HG03196 (cell line): Measurements from ENCODE around the gene ZGLP1.
A peak's percentile ranks its signal among the peaks of the same experiment; 100 is the strongest.

Experiments used
- ATAC-seq: cut with Tn5 transposase; IDR thresholded peaks from one replicate; pipeline ENCODE4 v1.9.1; 2021; ENCODE audit not compliant: unreplicated experiment

The ZGLP1 gene

GRCh38 chr19:10295847-10296591 lies 13.6 kb downstream of the ZGLP1 start:
- ATAC-seq = no peak

- peak; percentile 40 for ATAC-seq
Measured at GRCh38 chr19:10295305-10295846, 14.2 kb downstream of the ZGLP1 start.

- no peak for ATAC-seq
Measured at GRCh38 chr19:10294368-10294697, 15.3 kb downstream of the ZGLP1 start.

GRCh38 chr19:10293637-10294367 lies 15.8 kb downstream of the ZGLP1 start:
- ATAC-seq = no peak

- ATAC-seq = no peak
Measured at GRCh38 chr19:10292789-10293636, 16.6 kb downstream of the ZGLP1 start.

- no peak for ATAC-seq
Measured at GRCh38 chr19:10292206-10292788, 17.3 kb downstream of the ZGLP1 start.

- ATAC-seq = no peak
Measured at GRCh38 chr19:10291554-10292205, 17.9 kb downstream of the ZGLP1 start.

GRCh38 chr19:10290876-10291553 lies 18.6 kb downstream of the ZGLP1 start:
- ATAC-seq = no peak

GRCh38 chr19:10290357-10290875 lies 19.2 kb downstream of the ZGLP1 start:
- ATAC-seq = no peak

- ATAC-seq = no peak
Measured at GRCh38 chr19:10289836-10290356, 19.7 kb downstream of the ZGLP1 start, which contains the start of gene ICAM5. TSS of gene ICAM5 (plus strand) at chr19:10289952. CDS start at chr19:10290044, 92 bp downstream.

- ATAC-seq = no peak
Measured at GRCh38 chr19:10289167-10289835, 20.3 kb downstream of the ZGLP1 start.

- no peak for ATAC-seq
Measured at GRCh38 chr19:10288662-10289166, 20.9 kb downstream of the ZGLP1 start.

- ATAC-seq = no peak
Measured at GRCh38 chr19:10286803-10287737, 22.5 kb downstream of the ZGLP1 start, which contains the start of gene ICAM4. TSS of gene ICAM4 (plus strand) at chr19:10286955. CDS start at chr19:10287013, 58 bp downstream.

GRCh38 chr19:10285393-10285792 lies 24.2 kb downstream of the ZGLP1 start:
- no peak for ATAC-seq

- no peak for ATAC-seq
Measured at GRCh38 chr19:10284960-10285278, 24.7 kb downstream of the ZGLP1 start.

GRCh38 chr19:10284065-10284959 lies 25.3 kb downstream of the ZGLP1 start:
- ATAC-seq = no peak
